HL-60/S4 treated with phorbol 12-myristate 13-acetate at 8.2 ng/mL for 4 days and 3 days (cell line): ENCODE results near the gene AEN.

Experiments
- in situ Hi-C: fragments of 300-500 bp; cut with MboI; formaldehyde crosslinking; loops from 2 replicates; pipeline ENCODE4 v1.15.0; 2022; ENCODE audit warnings: low sequenced_read_pairs

Gene AEN, protein sequence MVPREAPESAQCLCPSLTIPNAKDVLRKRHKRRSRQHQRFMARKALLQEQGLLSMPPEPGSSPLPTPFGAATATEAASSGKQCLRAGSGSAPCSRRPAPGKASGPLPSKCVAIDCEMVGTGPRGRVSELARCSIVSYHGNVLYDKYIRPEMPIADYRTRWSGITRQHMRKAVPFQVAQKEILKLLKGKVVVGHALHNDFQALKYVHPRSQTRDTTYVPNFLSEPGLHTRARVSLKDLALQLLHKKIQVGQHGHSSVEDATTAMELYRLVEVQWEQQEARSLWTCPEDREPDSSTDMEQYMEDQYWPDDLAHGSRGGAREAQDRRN

DNA sequence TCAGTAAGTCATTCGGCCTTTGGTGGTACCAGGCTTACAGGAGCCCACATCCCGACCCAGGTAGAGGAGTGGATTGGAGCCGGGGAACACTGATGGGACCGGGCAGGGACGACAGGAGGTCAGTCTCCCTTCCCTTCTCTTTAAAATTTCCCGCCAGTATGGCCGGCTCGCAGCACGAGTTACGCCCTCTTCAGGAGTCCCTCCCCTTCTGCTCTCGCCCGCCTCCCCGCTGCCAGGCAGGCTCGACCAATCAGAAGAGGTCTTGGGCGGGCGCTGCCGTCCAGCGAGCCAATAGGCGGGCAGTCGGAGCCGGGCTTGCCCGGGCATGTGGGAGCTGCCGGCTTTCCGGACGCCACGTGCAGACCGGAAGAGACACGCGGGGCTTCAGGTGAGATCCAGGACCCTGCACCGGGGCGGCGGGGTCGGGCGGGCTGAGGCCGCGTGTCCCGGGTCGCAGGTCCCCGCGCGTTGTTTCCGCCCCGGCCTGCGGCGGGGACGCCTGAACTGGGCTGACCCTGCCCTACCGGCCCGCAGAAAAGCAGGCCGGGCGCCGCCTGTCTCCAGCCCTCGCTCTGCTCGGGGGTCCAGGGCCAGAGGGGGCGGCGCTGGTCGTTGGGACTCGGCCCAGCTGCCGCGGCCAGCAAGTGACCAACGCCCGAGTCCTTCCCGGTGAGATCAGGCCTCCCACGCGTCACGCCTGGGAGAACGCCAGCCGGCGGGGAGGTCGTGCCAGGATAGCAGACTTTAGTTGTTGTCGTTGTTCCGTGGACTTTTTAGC is at the start of gene AEN:
Gene AEN, plus strand, starts transcription at position 346 of the 778 bp plus-strand sequence. CDS start 4,870 bp downstream, outside the sequence.
- in situ Hi-C loops: no loop called here

DNA sequence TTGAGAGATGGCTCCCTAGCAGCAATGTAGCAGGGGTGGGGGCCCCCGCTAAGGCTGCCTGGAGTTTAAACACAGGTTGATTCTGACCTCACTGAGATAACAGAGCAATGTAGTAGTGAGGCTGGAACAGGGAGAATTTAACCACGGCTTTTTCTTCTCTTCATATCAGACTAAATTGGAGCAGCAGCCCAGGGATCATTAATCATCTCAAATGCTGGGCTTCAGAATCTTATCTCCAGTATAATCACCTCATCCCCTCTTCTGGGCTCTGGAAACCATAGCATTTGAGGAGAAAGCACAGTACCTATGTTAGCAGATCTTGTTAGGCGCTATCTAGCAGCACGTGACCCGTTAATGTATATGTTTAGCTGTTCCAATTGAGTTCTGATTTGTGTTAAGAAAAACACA is 49.3 kb upstream of the AEN start:
- in situ Hi-C loops: no loop called here

DNA sequence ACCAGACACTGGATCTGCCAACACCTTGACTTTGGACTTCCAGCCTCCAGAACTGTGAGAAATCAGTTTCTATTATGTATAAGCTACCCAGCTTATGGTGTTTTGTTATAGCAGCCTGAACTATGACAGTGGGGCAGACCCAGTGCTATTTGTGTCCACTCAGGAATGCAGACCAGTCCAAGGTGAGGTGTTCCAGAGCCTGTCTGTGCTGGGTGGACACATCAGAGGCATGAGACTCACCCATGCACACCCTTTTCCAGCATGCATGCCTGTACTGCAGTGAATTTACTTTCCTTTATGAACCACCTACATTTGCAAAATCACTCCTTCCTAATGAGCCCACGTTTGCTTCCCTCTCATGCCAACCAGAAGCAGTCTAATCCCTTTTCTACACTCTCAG is 47.1 kb upstream of the AEN start:
- in situ Hi-C loops: no loop called here

DNA sequence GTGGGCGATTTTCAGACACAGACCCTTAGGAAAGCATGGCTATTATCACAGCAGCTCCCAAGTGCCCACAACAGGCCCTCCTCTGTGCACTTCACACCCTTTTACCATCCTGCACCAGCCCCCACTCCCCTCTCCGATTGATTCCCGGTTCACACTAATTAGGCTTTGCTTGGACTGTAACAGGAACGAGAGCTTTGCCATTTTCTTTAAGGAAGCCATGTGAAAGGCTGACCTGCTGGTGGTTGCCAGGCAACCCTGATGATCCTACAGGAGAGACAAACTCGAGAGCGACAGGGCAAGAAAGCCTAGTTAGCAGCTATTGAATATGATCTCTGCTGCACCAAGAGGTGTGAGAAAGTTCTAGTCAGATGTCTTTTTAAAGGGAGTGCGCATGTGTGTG is 46.5 kb upstream of the AEN start:
- in situ Hi-C loops: no loop called here

DNA sequence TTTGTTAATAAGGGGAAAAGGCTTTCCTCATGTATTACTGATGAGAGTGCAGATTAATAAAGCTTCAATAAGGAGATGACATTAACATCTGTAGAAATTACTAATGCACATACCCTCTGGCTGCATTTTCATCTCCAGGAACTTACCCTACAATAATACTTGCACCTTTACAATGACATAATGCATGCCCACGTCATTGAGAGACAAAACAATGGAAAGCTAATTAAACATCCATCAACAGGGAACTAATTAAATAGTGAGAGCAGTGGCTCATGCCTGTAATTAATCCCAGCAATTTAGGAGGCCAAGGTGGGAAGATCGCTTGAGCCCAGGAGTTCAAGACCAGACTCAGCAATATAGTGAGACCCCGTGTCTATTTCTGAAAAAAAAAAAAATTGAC is 41.8 kb upstream of the AEN start:
- in situ Hi-C loops: no loop called here

DNA sequence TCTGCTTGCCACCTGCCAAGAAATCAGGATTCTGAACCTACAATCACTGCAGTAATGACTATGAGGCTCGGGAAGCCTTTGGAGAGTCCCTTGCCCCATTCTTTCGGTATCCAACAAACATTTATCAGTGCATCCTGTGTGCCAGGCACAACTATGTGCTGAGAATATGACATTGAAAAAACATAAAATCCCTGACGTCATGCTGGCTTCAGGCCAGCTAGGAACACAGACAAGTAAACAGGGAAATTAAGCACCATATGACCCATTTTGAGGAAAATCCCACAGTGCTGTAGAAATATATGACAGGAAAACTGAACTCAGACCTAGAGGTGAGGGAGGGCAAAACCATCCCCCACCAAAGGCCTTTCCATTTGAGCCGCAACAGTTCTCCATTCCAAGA is 40.6 kb upstream of the AEN start:
- in situ Hi-C loops: no loop called here

DNA sequence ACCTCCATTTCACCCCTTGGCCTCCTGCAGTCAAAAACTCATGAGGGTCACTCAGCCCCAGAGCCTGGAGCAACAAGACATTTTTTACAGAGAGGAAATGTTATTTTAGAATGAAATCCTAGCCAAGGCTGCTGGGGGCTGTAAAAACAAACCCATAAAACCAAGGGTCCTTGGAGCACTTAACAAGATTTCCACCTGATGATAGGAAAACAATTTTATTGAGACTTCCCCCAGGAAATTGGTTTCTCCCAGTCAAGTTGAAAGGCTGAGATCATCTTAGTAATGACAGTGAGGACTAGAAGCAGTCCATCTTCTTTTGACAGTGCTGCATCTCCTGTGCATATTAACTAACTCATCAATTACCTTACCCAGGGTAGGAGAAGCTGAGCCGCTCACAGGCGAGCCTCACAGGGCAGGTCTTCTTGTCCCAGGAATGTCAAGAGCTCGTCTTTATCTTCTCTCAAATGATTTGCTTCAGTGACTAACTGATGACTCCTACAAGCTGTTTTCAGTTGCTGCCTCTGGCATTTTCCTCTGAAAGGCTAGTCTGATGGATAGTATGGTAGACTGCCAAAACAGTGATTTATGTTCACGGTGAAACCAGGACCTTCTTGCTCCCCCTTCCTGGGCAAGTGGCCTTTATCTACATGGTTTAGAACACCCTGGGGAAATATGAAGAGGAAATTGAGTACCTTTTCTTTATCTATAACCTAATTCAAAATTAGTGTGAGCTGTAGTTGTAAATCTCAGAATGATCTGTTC is 34.6 kb upstream of the AEN start:
- in situ Hi-C loops: no loop called here

DNA sequence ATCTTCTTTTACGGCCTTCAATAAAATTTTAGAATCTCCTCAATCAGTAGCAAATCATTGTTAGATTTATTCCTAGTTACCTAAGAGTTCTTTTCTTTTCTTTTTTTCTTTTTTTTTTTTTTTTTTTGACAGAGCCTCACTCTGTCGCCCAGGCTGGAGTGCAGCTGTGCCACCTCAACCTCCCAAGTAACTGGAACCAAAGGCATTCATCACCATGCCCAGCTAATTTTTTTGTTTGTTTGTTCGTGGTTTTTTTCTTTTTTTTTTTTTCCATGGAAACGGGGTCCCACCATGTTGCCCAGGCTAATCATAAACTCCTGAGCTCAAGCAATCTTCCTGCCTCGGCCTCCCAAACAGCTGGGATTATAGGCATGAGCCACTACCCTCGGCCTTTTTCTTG is 30.4 kb upstream of the AEN start:
- in situ Hi-C loops: no loop called here

DNA sequence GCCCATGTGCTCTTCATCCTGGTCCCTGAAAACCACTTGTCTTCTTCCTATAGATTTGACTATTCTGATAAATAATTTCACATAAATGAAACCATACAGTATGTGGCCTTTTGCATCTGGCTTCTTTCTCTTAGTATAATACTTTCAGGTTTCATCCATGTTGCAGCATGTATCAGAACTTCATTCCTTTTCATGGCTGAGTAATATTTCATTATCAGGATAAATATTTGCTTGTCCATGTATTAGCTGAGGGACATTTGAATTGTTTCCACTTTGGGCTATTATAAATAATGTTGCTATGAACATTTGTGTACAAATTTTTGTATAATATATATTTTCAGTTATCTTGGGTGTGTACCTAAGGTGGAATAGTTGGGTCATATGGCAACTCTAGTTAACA is 29.8 kb upstream of the AEN start:
- in situ Hi-C loops: no loop called here

DNA sequence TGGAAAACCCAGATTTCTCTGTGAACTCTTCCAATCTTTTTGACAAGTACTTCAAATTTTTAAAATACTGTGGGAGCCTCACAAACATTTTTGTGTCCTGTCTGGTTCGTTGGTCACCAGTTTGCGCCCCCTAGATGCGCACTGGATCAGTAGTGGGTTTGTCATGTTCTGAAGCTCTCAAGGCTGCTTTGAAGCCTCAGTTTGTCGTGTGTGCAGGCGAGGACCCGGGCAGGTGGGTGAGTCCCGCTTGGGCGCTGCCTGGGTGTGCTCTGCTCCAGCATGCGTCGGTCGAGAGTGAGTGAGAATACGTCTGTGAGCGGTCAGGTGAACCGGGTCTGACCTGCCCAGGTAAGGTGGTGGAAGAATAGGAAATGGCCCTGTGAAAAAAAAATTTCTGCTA is 17.3 kb upstream of the AEN start:
- in situ Hi-C loops: no loop called here

DNA sequence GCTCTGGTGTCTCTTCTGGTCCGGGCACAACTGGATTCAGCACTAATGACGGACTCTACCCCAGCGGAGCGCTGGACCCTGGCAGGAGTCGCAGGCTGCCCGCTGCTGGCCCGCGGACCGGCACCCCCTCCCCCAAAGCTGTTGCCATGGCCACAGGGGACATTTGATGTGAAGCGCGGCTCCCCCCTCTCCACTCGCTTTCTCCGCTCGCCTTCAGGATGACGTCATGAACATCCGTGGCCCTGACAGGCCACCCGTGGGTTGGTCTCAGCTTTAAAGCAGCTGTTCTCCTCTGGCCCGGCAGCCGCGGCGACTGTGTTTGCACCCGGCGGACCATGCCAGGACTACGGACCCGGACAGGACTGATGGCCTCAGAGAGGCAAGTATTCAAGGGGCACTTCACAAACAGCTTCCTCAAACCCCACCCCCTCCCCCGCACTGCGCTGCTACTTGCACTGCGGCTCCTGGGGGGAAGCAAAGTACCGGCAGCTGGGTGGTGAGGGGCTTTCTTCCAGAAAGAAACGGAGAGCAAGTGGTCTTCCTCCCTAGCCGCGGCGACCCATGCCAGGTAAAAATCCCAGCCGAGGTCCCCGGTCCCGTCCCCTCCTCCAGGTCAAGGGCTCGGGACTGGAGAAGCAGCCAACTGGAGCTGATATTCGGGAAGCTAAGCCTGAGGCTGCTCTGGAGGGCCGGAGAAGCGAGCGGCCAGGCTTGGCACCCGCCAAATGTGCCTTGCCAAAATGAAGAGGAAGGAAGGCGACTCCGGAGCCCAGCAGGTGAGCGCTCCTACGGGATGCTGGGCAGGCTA is 16.6 kb upstream of the AEN start:
- in situ Hi-C loops: no loop called here

DNA sequence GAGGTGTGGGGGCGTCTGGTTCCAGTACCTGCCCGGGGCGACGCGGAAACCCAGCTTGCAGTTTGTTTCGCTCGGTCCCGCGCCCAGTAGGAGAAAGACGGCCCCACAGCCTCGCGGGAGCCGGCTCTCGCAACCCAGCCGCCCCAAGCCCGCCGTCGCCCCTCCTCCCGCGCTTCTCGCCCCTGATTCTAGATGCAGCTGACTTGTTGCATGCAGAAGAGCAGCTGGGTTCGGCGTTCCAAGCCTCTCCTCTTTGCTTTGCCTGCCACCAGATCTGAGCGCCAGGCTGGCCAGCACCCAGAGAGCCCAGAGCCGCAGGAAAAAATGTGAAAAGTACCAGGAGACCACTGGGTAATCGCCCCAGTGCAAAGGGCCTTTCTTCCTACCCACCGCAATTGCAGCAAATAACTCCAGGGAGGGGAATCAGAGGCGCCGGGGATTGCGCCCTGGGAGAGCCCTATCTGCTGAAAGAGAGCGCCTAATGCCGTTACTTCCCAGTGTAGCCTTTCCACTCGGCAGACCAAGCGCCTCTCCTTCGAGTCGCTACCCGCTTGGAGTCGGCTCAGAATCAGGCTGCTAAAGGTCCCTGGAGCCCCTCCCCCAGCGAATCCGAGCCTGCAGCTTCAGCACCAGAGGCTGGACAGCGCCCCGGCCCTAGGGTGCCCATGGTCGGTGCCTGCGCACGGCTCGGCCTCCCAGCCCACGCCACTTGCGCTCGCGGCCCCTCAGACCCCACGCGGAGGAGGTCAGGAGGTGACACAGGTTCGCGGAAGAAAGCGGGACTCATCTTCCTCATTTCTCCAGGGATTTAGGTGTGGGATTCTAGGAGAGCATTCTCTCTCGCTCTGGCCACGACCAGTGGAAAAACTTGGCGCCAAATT is 15.7 kb upstream of the AEN start:
- in situ Hi-C loops: no loop called here

DNA sequence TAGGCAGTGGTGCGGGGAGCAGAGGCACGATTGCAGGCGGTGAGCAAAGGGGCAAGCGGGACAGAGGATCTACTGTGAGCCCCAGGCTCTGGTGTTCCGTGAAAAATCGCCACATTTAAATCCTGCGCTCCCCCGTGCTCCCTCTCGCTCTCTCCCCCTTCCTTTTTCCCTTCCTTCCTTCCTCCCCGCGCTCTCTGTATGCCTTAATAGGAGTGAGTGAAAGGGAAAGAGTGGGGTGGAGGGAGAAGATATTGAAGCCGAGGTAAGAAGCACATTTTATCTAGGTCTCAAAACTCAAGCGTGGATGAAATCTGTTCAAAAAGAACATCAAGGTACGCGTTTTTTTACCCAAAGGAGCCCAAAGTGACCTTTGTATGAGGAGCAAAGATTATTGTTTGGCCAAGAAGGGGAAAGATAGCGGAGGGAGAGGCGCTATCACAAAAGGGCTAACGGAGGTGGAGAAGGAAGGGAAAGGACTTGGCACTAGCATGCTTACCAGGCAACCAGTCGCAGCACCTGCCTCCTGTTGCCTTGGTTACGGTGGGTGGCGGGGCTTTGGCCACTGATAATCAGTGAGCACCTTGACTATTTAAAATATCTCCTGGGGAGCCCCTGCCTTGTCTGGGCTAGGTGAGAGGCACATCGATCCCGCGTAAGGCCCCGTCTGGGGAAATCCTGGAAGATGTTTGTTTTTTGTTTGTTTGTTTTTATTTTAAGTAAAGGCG is 14.9 kb upstream of the AEN start:
- in situ Hi-C loops: no loop called here

DNA sequence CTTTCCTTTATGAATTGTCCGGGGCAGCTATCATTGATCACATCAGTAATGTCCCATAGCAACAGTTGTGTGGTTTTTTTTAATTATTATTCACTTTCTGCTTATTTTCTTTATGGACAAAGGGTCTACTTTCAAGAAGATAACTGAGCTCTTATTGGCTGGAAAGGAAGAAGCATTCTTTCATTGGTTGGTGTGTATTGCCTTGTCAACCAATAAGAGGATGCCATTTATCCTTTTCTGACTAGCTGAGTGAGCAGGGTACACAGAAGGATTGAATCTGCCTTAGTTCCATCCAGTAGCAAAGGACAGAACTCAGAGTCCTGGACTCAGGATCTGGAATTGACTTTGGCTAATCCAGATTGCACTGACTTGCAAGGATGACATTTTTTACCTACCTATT is 13.2 kb upstream of the AEN start:
- in situ Hi-C loops: no loop called here

DNA sequence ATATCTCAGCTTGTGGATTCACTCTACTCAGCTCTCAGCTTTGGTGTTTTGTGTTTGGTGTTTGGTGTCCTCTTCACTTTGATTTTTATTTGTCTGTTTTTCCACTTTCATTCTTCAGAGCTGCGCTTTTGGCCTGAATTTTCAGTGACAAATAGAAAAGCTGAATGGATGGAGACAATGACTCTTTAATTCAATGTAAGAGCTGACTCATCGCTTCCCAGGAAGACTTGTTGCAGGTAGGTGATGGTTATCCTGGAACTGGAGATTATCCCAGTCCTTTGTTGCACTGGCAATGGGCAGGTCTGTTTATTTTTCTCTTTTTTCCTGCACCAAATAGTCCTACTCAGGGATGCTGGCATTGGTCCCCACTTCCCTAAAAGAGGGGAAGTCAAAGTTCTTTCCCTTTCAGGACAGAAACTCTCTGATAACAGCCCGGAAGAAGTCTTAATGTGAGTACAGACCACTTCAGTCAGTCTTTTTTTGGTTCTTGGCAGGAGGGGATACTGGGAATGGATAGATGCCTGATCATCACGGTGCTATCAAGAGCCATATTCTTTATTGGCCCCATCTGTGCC is 12.4 kb upstream of the AEN start:
- in situ Hi-C loops: no loop called here

DNA sequence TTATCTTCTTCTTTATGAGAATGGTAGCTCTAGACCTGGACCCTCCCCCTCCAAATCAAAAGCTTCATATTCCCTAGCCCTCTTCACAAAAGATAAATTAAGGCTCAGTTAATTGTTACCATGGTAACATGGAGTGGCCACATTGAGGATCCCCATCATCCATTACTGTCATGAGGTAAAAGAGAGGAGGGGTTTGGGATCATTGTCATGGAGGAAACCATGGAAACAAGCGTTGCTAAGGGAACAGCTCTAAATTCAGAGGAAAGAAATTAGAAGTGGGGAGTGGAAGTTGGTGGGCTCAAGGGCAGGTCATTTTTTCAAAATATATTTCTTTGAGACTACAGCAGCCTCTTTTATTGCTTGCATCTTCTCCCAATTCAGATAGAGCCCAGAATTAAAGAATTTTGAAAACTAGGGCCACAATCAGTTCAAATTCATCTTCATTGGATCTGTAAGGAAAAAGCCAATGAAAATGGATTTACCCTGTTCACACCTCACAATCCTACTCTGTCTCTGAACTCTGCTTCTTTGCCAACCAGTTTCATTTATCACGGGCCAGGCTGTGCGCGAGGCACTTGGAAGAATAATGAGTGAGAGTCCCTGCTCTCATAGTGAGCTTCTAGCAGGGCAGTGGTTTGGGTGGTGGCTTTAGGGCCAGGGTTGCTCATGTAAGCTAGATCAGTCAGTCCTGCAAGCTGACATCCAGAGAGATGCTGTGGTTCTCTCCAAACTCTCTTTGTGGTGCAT is 11.6 kb upstream of the AEN start:
- in situ Hi-C loops: loop anchor here (10.0 kb wide), 1 partner anchor 135 kb away; no protein-coding TSS in a partner anchor

DNA sequence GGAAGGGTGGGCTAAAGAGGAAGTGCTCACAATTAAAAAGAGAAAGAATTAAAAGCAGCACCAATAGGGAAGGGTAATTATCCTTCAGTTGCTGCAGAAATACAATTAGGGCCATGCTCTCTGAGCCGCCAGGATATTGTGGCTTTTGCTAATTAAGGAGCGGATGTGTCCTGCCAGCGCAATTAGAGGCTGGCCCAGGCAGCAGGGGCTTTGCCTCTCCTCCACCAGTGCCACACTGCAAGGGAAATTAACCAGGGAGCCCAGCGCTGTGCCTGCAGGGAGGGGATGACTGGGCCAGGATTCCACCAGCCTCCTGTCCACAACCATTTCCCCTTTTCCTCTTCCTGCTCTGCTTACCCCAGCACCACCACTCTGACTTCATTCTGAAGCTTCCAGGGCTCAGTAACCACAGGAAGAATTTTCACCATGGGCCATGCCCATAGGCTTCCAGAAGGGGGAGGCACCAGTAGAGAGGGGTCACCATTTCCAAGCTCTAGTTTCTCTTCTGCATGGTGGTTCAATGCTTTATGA is 10.4 kb upstream of the AEN start:
- in situ Hi-C loops: loop anchor here (10.0 kb wide), 1 partner anchor 136 kb away; no protein-coding TSS in a partner anchor
